ENCODE results near the gene GPANK1. TPM values are rescaled to one million over a fixed set of nuclear protein-coding genes. Genes with fewer than 3 reads are reported as not detected.

Gene GPANK1
- total and polyA plus RNA-seq, 2 donors (not counting 1 experiment from before 2014, with no cell fraction given): 22.6 to 24.3 TPM

DNA sequence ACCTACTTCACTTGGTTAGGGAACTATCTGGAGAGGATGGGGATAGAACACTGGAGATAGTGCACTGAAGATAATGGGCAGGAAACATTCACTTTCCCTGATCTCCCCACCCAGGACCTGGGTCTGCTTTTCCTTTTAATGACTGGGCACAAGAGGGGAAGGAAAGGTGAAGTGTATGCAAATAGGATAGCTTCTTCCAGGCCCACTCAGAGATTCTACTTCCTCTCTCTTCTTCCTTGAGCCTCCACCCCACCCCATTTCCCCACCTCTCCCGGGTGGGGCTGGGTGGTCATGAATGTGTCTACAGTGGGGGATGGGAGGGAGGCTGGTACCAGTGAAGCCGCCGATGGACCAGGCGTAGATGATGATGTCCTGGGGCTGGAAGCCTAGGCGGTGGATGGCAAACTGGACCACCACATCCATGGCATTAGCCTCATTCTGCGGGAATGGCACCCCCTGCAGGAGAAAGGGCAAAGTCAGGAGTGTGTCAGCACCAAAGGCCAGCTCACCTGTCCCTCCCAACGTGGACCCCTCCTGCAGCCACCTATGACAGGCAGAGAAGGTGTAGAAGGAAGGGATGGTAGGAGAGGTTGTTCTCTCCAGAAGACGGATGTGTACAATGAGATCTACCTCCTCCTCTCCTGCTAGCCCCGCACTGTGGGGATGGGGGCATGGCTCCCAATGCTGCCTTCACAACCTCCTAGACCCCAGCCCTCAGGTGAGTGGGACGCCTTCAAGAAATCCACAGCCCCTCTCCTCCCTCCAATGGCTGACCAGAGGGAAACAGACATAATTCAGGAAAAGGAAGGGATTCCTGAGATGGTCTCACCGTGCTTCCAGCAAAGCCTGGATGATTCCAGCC lies 24.7 kb upstream of the GPANK1 start:
- Mint-ChIP-seq H3K27ac (peak overlapping the region; percentile 56), H3K4me3 (no peak overlapping the region), H3K9me3 (ENCODE audit: insufficient read depth) (no peaks in the 10 kb centered on the region), H3K27me3 (no peaks in the 10 kb centered on the region), H3K4me1 (peaks cover 17% of the 10 kb centered on the region)
- H3K4me1 ChIP-seq (ENCODE audit: control insufficient read depth in 2 of 2, insufficient read depth in 2 of 2, low read length in 2 of 2): peaks cover 10 to 18% of the 10 kb centered on the region in 2 donors
- ChIA-PET CTCF (no interaction called here), POLR2A (interaction anchor here (0.5 kb wide), 1 partner anchor 160 kb away, joined by 6 read pairs; no protein-coding TSS in a partner anchor)
- H2AFZ ChIP-seq (ENCODE audit: insufficient read depth, low read depth, low read length, poor library complexity, severe bottlenecking): no peak overlapping the region
- peak overlapping the region; percentile 36 for H3K4me2 ChIP-seq (replicated peaks; ENCODE audit: low read depth, low read length, poor library complexity, severe bottlenecking)
- no peaks in the 10 kb centered on the region for H3K79me2 ChIP-seq (ENCODE audit: control insufficient read depth, insufficient read depth, low read length)
- H3K9me3 ChIP-seq (ENCODE audit: control extremely low read depth in 1 of 3, control insufficient read depth in 2 of 3, insufficient read depth in 1 of 3, low read length in 2 of 3): no peaks in the 10 kb centered on the region
- H3K4me3 ChIP-seq (ENCODE audit: control extremely low read depth in 1 of 5, extremely low read depth in 1 of 5, insufficient read depth in 1 of 5, low read depth in 2 of 5, low read length in 4 of 5): no peak overlapping the region
- no peaks in the 10 kb centered on the region for H3K27me3 ChIP-seq (replicated peaks in 1 of 4; ENCODE audit: control extremely low read depth in 1 of 4, control insufficient read depth in 3 of 4, insufficient read depth in 4 of 4, low read length in 3 of 4)
- H3K9ac ChIP-seq (ENCODE audit: low read length): no peak overlapping the region
- 96% methylated on average over 6 of the region's 11 CpGs for WGBS (ENCODE audit: insufficient coverage)
- TF ChIP-seq, protein P1, sequence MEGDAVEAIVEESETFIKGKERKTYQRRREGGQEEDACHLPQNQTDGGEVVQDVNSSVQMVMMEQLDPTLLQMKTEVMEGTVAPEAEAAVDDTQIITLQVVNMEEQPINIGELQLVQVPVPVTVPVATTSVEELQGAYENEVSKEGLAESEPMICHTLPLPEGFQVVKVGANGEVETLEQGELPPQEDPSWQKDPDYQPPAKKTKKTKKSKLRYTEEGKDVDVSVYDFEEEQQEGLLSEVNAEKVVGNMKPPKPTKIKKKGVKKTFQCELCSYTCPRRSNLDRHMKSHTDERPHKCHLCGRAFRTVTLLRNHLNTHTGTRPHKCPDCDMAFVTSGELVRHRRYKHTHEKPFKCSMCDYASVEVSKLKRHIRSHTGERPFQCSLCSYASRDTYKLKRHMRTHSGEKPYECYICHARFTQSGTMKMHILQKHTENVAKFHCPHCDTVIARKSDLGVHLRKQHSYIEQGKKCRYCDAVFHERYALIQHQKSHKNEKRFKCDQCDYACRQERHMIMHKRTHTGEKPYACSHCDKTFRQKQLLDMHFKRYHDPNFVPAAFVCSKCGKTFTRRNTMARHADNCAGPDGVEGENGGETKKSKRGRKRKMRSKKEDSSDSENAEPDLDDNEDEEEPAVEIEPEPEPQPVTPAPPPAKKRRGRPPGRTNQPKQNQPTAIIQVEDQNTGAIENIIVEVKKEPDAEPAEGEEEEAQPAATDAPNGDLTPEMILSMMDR (IDR thresholded peaks at IDR 0.05): no peak
- no peak for TF ChIP-seq EZH2 (IDR thresholded peaks at IDR 0.05; ENCODE audit: borderline replicate concordance, insufficient read depth, low read depth, low read length, poor library complexity, severe bottlenecking)
- intact Hi-C loops (cut with micrococcal nuclease): no loop called here
- H3K36me3 ChIP-seq (replicated peaks in 1 of 2; ENCODE audit: control extremely low read depth in 1 of 2, control insufficient read depth in 1 of 2, extremely low read depth in 1 of 2, insufficient read depth in 2 of 2, low read length in 1 of 2): peaks cover 0 to 81% of the 10 kb centered on the region in 2 experiments
- ATAC-seq (ENCODE audit: low read depth) (no peak), DNase-seq (no peak)
- H4K20me1 ChIP-seq (ENCODE audit: control insufficient read depth, insufficient read depth, low read length, poor library complexity, severe bottlenecking): no peaks in the 10 kb centered on the region
- peak overlapping the region in 1 of 2 donors; percentile 32 for H3K27ac ChIP-seq (ENCODE audit: low read length in 2 of 2)

Measured in B cell (primary cell).